GM21423 (cell line): ENCODE measurements around the gene HSPG2.

Source experiments
- ATAC-seq: cut with Tn5 transposase; IDR thresholded peaks from one replicate; pipeline ENCODE4 v1.9.1; 2021; ENCODE audit warnings: mild to moderate bottlenecking, moderate library complexity; ENCODE audit not compliant: unreplicated experiment

Gene HSPG2

DNA sequence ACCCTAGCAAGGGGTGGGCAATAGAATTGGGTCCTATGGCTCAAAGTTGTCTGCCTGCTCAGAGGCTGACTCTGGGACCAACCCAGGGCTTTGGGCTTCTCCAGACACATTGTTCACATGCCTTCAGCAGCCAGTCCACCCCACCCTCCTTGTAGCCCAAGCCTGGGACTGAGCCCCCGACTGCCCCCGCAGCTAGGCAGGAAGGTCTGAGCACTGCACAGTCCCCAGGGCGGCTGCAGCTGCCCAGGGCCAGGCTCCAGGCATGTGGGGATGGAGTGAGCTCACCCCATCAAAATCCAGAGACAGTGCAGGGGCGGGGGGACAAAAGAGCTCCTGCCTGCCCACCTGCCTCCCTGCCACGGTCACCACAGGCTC, 35.6 kb downstream of the HSPG2 start:
- no peak for ATAC-seq

DNA sequence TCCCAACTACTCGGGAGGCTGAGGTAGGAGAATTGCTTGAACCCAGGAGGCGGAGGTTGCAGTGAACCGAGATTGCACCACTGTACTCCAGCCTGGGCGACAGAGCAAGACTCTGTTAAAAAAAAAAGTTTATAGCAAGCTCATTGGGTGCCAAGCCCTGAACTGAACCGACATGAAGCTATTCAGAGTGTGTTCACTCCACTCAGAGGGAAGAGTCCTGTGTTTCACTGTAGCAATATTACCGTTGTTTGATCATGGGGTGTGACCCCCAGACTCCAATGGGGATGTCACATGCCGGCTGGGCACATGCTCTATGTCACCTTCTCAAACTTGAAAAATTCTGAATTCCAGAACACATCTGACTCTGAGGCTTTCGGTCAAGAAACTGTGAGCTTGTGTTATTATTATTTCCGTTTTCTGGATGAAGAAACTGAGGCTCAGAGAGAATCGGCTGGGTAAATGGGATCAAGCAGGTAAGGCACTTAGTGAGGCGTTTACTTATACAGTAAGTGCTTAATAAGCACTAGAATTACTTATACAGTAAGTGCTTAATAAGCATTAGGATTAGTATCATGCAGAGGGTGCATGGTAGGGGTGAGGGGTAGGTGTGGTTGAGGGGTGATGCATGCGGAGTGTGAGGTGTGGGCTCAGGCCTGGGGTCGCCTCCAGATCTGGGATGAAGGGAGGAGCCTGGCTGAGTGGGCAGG, 36.2 kb downstream of the HSPG2 start:
- no peak for ATAC-seq

DNA sequence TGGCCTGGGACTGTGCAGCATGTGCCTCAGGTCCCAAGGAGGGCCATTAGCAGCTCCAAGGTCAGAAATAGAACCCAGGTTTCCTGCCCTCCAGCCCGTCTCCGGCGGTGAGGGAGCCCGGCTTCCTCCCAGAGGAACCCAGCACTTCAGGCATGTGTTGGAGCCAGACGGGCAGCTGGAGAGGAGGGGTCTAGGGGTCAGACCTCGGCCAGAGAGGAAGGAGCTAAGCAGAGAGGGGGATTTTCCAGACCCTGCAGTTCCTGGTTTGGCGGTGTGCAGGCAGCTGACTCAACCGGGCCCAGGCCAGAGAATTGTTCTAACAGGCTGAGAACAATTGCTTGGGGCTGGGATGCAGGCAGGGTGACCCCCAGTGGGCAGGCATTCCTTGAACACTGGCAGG, 37.1 kb downstream of the HSPG2 start:
- ATAC-seq: no peak

DNA sequence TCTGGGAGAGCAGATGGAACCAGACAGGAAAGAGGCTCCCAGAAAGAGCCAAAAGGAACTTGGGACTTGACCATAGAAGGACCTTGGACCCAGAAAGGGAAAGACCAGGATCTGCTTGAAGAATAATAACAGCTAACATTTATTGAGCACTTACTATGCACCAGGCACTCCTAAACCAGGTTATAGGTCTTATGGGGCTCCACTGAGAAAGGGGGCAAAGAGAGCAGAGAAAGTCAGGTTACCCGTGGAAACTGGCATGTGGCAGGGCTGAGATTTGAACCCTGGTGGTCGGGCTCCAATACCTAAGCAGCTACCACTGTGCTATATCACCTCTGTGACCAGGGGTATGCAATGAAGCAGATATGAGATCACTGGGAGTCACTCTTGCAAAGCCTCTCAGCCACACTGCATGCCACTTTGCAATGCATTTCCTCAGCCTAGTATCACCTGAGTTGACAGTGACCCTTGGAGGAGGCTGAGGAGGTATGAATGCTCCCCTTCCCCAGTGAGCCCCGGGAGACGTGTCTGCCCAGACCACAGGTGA, 37.8 kb downstream of the HSPG2 start:
- no peak for ATAC-seq

DNA sequence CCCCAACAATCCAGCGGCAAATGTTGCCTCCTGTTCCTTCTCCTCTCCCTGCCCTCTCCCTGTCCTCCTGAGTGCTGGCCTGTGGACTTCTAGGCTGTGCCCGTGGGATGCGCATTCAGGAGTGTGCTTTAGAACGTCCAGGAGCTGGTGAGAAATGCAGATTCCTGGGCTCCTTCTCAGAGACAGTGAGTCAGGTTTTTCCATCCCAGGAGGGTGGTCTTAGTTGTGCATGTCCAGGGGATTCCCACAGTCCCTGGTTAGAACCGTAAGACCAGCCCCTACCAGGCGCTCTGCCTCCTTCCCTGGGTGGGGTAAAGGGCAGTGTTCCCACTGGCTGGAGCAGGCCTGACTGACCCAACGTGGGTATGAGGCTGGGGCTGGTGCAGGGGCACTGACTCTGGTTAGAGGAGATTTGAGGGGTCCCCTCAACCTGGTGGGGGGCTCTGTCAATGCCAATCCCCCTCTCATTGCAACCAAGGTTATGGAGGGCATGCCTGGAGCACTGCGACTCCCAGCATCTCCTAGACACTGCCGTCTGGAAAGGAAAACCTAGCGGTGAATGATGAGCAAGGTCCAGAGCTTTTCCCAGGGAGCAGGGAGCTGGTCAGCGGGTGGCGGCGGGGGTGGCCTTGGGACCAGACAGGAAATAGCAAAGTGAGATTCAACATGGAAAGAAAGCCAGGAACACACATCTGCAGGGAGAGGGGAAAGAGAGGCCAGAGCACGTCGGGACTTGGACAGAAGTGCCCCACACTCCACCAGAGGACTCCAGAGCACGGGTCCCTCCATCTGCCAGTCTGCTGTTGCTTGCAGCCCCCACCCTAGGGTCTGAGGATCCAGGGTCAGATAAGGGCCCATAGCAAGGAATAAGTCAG, 38.5 kb downstream of the HSPG2 start:
- no peak for ATAC-seq

DNA sequence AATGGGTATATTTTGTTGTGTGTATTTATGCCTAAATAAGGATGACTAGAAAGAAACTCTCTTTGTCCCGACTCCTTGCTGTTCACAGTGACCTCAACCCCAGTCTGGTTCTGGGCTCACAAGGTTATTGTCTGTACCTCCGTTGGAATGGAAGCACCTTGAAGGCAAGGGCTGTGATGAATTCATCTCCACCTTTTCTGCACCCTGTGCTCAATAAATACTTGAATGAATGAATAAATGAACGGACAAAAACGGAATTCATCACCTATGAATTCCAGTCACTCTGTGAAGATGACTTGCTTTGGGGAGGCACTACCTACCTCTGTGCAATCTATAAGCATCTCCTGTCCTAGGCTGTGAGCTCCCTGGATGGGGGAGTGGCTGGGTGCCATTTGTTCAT, 39.3 kb downstream of the HSPG2 start:
- no peak for ATAC-seq

DNA sequence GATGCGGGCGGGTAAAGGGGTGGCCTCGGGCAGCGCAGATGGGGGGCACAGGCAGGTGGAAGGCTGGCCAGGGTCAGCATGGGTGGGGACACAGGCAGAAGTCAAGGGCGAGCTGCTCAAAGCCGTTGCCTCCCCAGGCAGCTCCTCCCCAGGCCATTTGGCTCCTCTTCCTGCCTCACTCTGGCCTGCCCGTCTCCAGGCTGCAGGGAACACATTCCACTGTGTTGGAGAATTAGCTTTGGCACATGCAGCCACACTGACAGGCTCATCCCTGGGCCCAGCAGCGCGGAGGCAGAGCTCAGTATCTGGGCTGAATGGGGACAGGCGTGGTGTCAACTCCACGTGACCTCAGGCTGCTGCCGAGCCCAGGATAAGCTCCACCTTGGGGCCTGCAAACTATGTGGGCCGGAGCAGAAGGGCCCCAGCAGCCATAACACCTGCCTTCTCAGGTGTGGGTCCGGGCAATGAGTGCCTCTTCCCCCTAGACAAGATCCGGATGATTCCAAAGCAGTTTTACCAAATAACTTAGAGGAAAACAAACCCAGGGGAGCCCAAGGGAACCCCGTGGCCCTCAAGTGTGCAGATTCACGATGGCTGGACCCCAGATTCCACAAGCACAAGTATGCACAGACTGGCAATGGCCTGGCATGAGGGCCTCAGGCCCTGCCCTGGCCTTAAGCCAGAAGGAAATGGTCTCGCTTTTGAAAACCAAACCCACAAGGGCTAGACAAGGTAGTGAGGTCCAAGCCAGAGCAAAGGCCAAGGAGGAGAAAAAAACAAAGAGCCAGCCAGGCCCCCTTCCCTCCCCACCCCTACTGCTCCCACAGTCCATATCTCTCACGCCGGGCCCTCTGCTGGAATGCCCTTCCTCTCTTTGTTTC, 40.2 kb downstream of the HSPG2 start:
- no peak for ATAC-seq

DNA sequence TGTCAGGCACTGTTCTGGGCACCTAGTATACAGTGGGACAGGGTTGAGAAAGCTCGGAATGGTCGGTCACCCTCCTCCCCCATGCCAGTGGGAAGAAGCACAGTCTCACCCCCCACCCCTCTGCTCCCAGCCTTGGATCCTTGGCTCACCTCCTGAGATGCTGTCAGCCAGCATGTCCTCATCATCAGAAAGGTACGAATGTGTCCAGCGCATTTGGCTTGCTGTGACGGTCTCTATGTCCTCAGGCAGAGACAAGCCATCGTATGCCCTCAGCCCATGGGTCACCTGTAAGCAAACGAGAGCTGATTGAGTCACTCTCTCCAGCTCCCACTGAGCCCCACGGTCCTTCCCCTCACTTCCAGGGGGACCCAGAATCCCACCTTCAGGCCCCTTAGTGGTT, 41.1 kb downstream of the HSPG2 start:
- no peak for ATAC-seq

DNA sequence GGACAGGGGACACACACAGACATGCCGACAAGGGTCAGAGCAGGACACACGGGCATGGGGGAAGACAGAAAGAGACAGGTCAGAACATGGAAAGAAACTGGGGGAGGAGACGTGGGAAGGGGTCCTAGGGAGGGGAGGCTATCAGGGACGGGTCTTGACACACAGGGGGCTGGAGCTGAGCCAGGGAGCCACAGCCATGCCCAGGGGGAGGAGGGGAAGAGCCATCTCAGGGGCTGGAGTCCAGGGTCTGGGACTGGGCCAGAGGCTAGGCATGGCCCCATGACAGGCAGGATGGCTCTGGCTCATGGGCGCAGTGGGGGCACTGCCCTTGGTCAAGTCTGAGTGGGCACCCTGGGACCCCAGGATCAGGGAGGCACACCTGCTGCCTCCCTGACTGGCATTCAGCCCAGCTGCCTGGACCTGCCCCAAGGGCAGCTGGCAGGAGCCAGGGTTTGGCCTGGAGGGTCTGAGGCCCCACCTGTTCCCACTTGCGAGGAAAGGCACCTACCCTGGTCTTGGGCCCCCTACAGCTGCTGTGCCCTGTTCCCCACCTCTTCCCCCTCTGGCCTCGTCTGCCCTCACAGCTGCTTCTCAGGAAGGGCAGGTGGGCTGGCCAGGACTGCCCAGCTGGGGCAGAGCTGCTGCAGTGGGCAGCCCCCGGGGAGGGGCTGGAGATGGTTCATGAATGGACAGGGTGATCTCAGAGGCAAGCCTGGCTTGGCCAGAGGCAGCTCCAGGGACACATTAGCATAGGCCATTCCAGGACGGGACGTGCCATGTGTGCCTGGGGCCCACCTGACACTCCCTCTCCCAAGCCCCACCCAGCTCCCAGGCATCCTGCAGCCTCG, 42.9 kb downstream of the HSPG2 start:
- no peak for ATAC-seq

DNA sequence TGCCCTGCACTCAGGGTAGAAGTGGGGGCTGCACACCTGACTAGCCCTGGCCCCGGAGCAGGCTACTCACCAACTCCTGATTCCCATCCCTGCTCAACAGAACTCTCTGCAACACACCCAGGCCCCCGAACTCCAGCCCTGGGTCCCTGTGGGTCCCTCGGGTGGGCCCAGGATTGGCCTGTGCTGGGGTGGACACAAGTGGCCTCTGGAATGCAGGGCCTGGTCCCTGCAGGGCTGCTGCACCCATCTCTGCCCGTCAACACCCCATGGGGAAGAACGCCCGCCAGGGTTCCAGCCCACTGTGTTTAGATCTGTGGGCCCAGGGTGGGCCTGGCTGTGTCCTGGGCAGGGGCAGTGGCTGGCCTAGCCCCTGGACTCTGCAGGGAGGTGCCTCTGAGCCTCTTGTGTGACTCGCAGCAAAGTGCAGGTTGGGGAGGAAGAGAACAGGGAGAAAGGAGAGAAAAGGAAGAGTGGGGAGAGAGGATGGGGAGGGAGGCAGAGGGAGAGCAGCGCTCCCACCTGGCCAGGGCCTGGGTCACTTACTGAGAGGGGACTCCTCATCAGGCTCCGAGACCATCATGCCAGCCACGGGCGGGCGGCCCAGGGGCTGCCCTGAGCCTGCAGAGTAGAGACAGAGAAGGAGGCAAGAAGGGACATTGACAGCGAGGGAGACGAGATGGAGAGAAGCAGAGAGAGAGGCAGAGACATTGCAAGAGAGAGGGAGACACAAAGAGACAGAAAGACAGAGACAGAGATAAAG, 43.9 kb downstream of the HSPG2 start:
- ATAC-seq: no peak

DNA sequence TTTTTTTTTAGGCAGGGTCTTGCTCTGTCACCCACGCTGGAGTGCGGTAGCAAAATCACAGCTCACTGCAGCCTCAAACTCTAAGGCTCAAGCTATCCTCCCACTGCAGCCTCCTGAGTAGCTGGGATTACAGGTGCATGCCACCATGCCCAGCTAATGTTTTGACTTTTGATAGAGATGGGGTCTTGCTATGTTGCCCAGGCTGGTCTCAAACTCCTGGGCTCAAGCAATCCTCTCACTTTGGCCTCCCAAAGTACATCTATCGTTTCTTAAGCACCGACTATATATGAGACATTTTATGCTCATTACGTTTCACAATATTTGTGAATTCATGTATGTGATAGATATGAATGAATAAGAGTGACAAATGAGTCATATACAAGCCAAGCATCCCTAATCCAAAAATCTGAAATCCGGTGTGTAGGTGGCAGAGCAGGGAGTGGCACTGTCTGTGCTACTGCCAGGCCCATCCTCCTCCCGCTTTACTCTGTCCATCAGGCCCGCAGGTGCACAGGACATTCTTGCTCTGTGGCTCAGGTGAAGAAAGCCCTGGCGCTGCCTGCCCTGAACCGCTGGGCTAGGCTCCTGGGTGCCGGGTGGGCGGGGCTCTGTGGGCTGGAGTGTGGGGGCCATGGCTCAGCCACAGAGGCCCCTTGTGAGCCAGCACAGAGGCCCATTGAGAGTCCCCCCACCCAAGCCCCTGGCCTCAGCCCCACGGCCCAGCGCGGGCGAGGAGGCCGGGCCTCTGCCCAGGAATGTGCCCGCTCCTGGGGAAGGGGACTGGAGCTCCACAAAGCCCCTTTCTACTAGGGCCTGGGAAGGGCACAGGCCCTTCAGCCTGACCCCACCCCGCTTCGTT, 45.3 kb downstream of the HSPG2 start:
- ATAC-seq: no peak

DNA sequence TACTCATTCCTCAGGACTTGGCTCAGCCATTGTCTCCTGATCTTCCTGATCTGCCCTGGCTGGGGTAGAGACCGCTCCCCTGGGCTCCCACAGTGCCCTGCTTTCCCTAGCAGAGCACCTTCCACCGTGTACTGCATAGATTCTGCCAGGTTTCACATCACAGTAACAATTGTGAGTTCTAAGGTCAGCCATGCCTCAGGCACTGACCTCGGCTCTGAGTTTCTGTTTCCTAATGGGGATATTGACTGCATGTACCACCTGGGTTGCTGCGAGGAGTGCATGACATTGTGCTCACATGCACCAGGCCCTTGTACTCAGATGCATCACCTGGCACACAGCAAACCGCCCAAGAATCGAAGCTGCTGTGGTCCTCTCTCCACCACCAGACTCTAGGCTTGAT, 46.0 kb downstream of the HSPG2 start:
- ATAC-seq: no peak

DNA sequence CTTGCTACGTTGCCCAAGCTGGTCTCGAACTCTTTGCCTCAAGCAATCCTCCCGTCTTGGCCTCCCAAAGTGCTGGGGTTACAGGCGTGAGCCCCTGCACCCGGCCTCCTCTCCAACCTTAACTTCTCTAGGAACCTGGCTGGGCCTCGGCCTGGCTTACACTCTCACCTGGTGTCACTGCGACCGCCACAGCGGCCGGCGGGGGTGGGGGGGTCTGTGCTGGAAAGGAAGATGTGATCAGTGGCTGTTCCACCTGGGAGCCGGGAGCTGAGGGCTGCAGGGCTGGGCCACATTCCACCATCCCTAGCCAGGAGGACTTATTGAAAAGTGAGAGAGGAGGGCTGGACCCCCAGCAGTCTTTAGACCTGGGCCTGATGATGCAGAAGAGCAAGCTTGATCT, 48.6 kb downstream of the HSPG2 start:
- no peak for ATAC-seq

DNA sequence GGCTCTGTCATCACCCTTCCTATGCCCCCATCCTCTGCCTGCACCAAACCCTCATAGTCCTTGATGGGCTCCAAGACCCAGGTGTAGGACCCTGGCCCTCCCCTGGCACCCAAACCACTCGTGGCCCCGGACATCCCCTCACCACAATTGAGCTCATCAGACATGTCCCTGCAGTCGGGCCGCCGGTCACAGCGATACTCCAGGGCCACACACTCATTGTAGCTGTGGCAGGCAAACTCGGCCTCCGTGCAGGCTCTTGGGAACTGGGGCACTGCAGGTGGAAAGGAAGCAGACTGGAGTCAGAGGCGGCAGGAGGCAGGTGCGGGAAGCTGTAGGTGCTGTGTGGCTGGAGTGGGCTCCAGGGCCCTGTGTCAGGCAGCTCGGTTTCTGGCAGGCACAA, 49.3 kb downstream of the HSPG2 start:
- no peak for ATAC-seq

DNA sequence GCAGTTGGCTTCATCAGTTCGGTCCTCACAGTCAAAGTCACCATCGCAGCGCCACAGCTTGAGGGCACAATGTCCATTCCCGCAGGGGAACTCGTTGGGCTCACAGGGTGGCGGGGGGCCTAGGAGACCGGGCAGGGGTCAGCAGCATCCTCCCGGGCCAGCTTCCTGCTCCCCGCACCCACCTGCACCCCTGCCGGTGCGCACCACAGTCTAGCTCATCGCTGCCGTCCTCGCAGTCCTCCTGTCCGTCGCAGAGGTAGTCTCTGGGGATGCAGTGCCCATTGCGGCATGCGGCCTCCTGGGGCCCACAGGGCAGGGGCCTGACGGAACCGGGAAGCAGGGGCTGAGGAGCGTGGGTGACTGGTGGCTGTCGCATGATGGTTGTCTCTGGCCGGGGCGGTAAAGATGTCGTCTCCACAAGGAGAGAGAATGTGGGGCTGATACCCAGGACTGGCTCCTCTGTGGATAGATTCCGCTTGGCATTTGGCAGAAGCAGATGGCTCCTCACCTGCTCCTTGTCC, 49.8 kb downstream of the HSPG2 start:
- ATAC-seq: no peak

DNA sequence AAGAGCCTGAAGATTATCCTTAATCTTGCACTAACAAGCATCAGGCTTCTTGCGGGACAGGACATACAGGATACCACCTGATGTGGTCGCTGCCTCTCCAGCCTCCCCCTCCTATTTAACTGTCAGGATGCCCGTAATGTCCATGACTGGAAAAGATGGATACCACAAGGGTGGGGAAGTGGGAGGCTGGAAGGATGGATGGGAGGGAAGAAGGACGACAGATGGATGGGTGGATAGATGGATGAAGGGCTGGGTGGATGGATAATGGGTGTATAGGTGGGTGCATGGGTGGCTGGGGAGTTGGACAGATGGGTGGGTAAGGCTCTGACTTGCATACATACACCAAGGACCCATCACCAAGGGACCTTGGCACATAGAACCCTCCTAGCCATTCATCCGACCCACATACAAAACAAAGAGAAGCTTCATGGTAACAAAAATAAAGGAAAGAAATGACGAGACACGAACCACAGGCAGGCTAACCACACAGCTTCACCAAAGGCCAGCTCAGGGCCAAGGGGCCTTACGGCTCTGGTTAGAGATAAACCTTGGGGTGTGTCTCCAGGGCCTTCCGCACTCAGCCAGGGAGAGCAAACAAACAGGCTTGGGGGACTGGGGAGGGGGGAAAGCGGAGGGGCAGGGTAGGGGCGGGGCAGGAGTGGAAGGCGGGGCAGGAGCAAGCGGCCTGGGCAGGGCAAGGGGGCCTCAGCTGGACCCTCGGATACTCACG, 50.5 kb downstream of the HSPG2 start:
- no peak for ATAC-seq

DNA sequence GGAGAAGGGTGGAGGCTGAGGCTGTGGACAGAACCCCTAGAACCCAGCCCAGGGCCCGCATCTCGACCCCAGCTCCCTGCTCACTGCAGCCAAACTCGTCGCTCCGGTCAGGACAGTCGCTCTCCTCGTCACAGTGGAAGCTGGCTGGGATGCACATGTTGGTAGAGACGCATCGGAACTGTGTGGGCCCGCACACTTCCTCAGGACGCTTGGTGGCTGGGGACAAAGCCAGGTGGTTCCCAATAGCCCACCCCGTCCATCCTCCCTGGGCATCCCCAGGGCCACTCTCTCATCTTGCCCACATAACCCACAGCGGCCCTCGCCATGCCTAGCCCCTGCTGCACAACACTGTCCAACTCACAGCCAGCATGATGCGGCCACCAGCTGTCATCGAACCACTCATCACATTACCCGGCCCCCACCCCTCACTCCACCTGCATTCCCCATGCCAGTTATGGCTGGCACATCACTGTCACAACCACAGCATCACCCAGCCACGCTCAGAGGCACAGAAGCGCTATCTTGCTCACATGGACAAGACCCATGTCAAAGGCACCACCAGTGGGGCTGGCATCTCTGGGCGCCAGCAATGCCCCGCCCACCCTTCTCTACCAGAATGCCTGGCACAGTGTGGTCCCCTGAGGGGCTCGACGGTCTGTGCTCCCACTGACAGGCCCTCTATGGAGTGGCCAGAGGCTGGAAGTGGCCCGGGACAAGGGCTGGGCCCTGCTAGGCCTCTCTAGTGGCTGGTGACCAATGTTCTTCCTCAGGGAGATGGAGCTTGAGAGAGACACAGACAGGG, 51.7 kb downstream of the HSPG2 start:
- no peak for ATAC-seq
